Adrenal gland (tissue), 12 donors: ENCODE results near the gene DLEC1. TPM values are rescaled to one million over a fixed set of nuclear protein-coding genes. Genes with fewer than 3 reads are reported as not detected.
A peak's percentile ranks its signal among the peaks of the same experiment; 100 is the strongest.

Experiments used
- DNase-seq, 7 donors: peaks; one replicate each; pipeline ENCODE4 v3.0.0-alpha.2; 2019 to 2020
- H3K27ac ChIP-seq, 5 donors: fragments of 200-600 bp; sonication (generic) in 4 of 5; 1 replicate in 3 of 5; 2 replicates in 2 of 5; pipeline versions ENCODE4 v1.5.1 to v1.8.0; 2016 to 2020; ENCODE audit warnings: mild to moderate bottlenecking in 1 of 5
- H3K27me3 ChIP-seq: fragments of 200-600 bp; 2 replicates; pipeline ENCODE4 v1.8.0; 2021
- H3K36me3 ChIP-seq, 2 donors: fragments of 200-600 bp; replicated peaks in 1 of 2; 1 replicate in 1 of 2; 2 replicates in 1 of 2; pipeline versions ENCODE4 v1.5.1 to v1.8.0; 2018 to 2022
- H3K4me1 ChIP-seq, 2 donors: fragments of 200-600 bp; replicated peaks in 1 of 2; 1 replicate in 1 of 2; 2 replicates in 1 of 2; pipeline versions ENCODE4 v1.5.1 to v1.8.0; 2018 to 2021
- H3K4me3 ChIP-seq, 4 donors: fragments of 200-600 bp; sonication (generic) in 3 of 4; one replicate each; pipeline ENCODE4 v1.5.1; 2016 to 2018
- H3K9me3 ChIP-seq, 3 donors: fragments of 200-600 bp; sonication (generic) in 1 of 3; replicated peaks in 1 of 3; 1 replicate in 2 of 3; 2 replicates in 1 of 3; pipeline versions ENCODE4 v1.5.1 to v1.8.0; 2016 to 2021
- POLR2A ChIP-seq, 2 donors: fragments of 450-650 bp; IDR thresholded peaks; one replicate each; pipeline ENCODE4 v1.6.1; 2017; ENCODE audit warnings: antibody characterized with exemption in 2 of 2, mild to moderate bottlenecking in 2 of 2, moderate library complexity in 1 of 2
- WGBS, 4 donors: extraction: QIAGEN DNeasy Blood & Tissue Kit in 2 of 4; methylation state at CpG; one replicate each; pipeline versions ENCODE4 v1.1.5 to v1.1.7; 2013 to 2017; 5-methylcytosine and 5-hydroxymethylcytosine counted together
- intact Hi-C, 2 donors: fragments of 100-400 bp; cut with DNase I; formaldehyde crosslinking; loops; one replicate each; pipeline versions ENCODE4 v1.14.1 to v1.15.0; 2022 to 2023
- polyA plus RNA-seq, 3 donors: library from polyadenylated mRNA; stranded (reverse); fragments of 200-250 nt in 2 of 3; fragments of 350-450 nt in 1 of 3; fragmentation: Illumina TruSeq in 1 of 3; extraction: RNeasy Lipid Tissue Mini Kit (QIAGEN cat#74804) in 1 of 3; gene quantifications; one replicate each; pipeline ENCODE4 v1.2.3, GENCODE V29; 2013 to 2014
- total RNA-seq, 9 donors: library from RNA; depleted of rRNA in 4 of 9; stranded (reverse); fragments of >200 nt in 4 of 9; fragments of 120-200 nt in 1 of 9; fragmentation: NEBNext Ultra II Directional in 1 of 9; extraction: Animal tissue kit (Norgen Biotek cat#: 25700) in 1 of 9; gene quantifications; one replicate each; pipeline versions ENCODE4 v1.1.0 to v1.2.4, GENCODE V29; 2013 to 2023
- TF ChIP-seq, protein P1 (sequence below), 6 experiments: fragments of 450-650 bp in 4 of 6; fragments of 200-600 bp in 2 of 6; sonication (generic) in 1 of 6; IDR thresholded peaks; 1 replicate in 5 of 6; 2 replicates in 1 of 6; pipeline versions ENCODE4 v1.5.1 to v1.8.0; 2016 to 2021; ENCODE audit warnings: antibody characterized with exemption in 6 of 6, mild to moderate bottlenecking in 2 of 6, moderate library complexity in 1 of 6
- donor health status: healthy with polysubstance abuse.
- donor health status: Bipolar disorder and iron deficiency.
- donor health status: DM: yes; HTN: yes; CAD: no.
- donor health status: DM: no; HTN: no; CAD: no.
- donor health status: DM: no; HTN: no; CAD: no.
- donor health status: DM: yes; HTN: yes; CAD: no.

Gene DLEC1
- total and polyA plus RNA-seq, 12 donors, result 0.18 to 2.0 (median 1.1) TPM

GRCh38 chr3:38165722-38166387, 126.8 kb downstream of the DLEC1 start:
- Histone ChIP-seq H3K36me3 (no peaks in the 10 kb centered on the region), H3K4me3 (peak overlapping the region; percentile 41 to 99 (median 74)), H3K9me3 (no peaks in the 10 kb centered on the region), H3K4me1 (peaks cover 10 to 38% of the 10 kb centered on the region in 2 donors), H3K27ac (peak overlapping the region; percentile 83 to 99 (median 96)), H3K27me3 (no peaks in the 10 kb centered on the region)
- TF ChIP-seq, protein P1, sequence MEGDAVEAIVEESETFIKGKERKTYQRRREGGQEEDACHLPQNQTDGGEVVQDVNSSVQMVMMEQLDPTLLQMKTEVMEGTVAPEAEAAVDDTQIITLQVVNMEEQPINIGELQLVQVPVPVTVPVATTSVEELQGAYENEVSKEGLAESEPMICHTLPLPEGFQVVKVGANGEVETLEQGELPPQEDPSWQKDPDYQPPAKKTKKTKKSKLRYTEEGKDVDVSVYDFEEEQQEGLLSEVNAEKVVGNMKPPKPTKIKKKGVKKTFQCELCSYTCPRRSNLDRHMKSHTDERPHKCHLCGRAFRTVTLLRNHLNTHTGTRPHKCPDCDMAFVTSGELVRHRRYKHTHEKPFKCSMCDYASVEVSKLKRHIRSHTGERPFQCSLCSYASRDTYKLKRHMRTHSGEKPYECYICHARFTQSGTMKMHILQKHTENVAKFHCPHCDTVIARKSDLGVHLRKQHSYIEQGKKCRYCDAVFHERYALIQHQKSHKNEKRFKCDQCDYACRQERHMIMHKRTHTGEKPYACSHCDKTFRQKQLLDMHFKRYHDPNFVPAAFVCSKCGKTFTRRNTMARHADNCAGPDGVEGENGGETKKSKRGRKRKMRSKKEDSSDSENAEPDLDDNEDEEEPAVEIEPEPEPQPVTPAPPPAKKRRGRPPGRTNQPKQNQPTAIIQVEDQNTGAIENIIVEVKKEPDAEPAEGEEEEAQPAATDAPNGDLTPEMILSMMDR (IDR thresholded peaks at IDR 0.05), result no peak
- TF ChIP-seq POLR2A (IDR thresholded peaks at IDR 0.05), result no peak
- peak; percentile 71 to 82 (median 77) for DNase-seq
- WGBS, 4 donors, result 1 to 2% (median 1%) methylated on average over 25 to 62 of the region's 62 CpGs
- intact Hi-C loops, result no loop called here

- DNase-seq, result no peak
- Histone ChIP-seq H3K9me3 (no peaks in the 10 kb centered on the region), H3K4me3 (no peak overlapping the region), H3K27ac (no peak overlapping the region), H3K27me3 (no peaks in the 10 kb centered on the region), H3K4me1 (peaks cover 10 to 38% of the 10 kb centered on the region in 2 donors), H3K36me3 (no peaks in the 10 kb centered on the region)
- TF ChIP-seq POLR2A (IDR thresholded peaks at IDR 0.05), result no peak
- TF ChIP-seq, protein P1 (IDR thresholded peaks at IDR 0.05), result no peak
- 89 to 92% (median 91%) methylated on average over 4 of the region's 4 CpGs for WGBS, 4 donors
- intact Hi-C loops, result no loop called here
Measured at GRCh38 chr3:38167591-38167990, 128.6 kb downstream of the DLEC1 start.

DNA sequence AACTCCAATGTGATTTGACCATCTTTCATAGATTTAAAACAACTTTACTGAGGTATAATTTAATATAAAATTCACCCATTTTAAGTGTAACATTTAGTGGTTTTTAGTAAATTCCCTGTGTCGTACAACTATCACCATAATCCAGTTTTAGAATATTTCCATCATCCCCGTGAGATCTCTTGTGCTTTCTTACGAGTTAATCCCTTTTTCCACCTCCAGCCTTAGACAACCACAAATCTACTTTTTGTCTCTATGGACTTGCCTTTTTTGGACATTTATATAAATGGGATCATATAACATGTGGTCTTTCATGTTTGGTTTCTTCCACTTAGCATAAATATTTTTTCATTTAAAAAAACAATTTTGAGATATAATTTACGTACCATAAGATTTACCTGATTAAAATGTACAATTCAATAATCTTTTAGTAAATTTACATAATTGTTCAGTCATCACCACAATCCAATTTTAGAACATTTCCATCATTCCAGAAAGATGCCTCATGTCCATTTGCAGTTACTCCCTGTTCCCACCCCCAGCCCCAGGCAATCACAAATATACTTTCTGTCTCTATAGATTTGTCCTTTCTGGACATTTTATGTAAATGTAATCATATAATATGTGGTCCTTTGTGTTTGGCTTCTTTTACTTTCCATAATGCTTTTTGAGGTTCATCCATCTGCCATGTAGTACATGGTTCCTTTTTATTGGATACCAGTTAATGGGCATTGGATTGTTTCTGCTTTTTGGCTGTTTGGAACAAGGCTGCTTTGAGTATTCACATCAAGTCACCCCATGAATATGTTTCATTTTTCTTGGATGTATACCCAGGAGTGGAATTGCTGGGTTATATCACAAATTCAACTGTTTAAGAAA, 129.4 kb downstream of the DLEC1 start:
- Histone ChIP-seq H3K36me3 (no peaks in the 10 kb centered on the region), H3K9me3 (no peaks in the 10 kb centered on the region), H3K4me3 (no peak overlapping the region), H3K27ac (no peak overlapping the region), H3K27me3 (no peaks in the 10 kb centered on the region), H3K4me1 (peaks cover 10 to 46% of the 10 kb centered on the region in 2 donors)
- 91 to 97% (median 96%) methylated on average over 4 of the region's 4 CpGs for WGBS, 4 donors
- no peak for DNase-seq
- TF ChIP-seq, protein P1 (IDR thresholded peaks at IDR 0.05), result no peak
- TF ChIP-seq POLR2A (IDR thresholded peaks at IDR 0.05), result no peak
- intact Hi-C loops, result no loop called here

GRCh38 chr3:38169027-38169317, 130.0 kb downstream of the DLEC1 start:
- no peaks in the 10 kb centered on the region for H3K9me3 ChIP-seq
- H3K27ac ChIP-seq, result no peak overlapping the region
- intact Hi-C loops, result no loop called here
- 70 to 83% (median 76%) methylated on average over 1 of the region's 1 CpG for WGBS, 4 donors
- peaks cover 10 to 45% of the 10 kb centered on the region in 2 donors for H3K4me1 ChIP-seq
- no peaks in the 10 kb centered on the region for H3K36me3 ChIP-seq
- no peak overlapping the region for H3K4me3 ChIP-seq
- TF ChIP-seq, protein P1 (IDR thresholded peaks at IDR 0.05), result no peak
- no peak for DNase-seq
- no peaks in the 10 kb centered on the region for H3K27me3 ChIP-seq
